Parathyroid adenoma (tissue), 2 donors: ENCODE results near the gene GPC1.

Experiments used
- H2AFZ ChIP-seq: fragments of 300-600 bp; sonication (generic); one replicate; pipeline ENCODE4 v1.7.0; 2017; ENCODE audit warnings: antibody characterized with exemption, mild to moderate bottlenecking
- H3K27ac ChIP-seq: fragments of 300-600 bp; sonication (generic); one replicate; pipeline ENCODE4 v1.7.0; 2017
- H3K27me3 ChIP-seq: fragments of 300-600 bp; sonication (generic); one replicate; pipeline ENCODE4 v1.7.0; 2017; ENCODE audit warnings: low read length; ENCODE audit not compliant: control insufficient read depth, insufficient read depth
- H3K36me3 ChIP-seq: fragments of 300-600 bp; sonication (generic); one replicate; pipeline ENCODE4 v1.7.0; 2017; ENCODE audit warnings: low read length; ENCODE audit not compliant: control insufficient read depth, insufficient read depth
- H3K4me1 ChIP-seq: fragments of 300-600 bp; sonication (generic); one replicate; pipeline ENCODE4 v1.7.0; 2017; ENCODE audit warnings: control low read depth
- H3K4me2 ChIP-seq: fragments of 300-600 bp; sonication (generic); one replicate; pipeline ENCODE4 v1.7.0; 2017; ENCODE audit warnings: low read length
- H3K4me3 ChIP-seq: fragments of 300-600 bp; sonication (generic); one replicate; pipeline ENCODE4 v1.7.0; 2017; ENCODE audit warnings: low read depth, low read length
- H3K79me2 ChIP-seq: fragments of 300-600 bp; sonication (generic); one replicate; pipeline ENCODE4 v1.7.0; 2017; ENCODE audit warnings: control low read depth
- H3K9ac ChIP-seq: fragments of 300-600 bp; sonication (generic); one replicate; pipeline ENCODE4 v1.7.0; 2017; ENCODE audit warnings: mild to moderate bottlenecking
- H3K9me3 ChIP-seq: fragments of 300-600 bp; sonication (generic); one replicate; pipeline ENCODE4 v1.7.0; 2017; ENCODE audit warnings: low read length; ENCODE audit not compliant: control insufficient read depth
- CTCF ChIP-seq: fragments of 300-600 bp; sonication (generic); IDR thresholded peaks from one replicate; pipeline ENCODE4 v1.7.0; 2017; ENCODE audit warnings: antibody characterized with exemption, mild to moderate bottlenecking
- donor health status: primary hyperparathyroidism.

Gene GPC1

GRCh38 chr2:240469239-240469636 is 33.8 kb downstream of the GPC1 start:
- no peaks in the 10 kb centered on the region for H3K36me3 ChIP-seq
- no peak overlapping the region for H3K27ac ChIP-seq
- H3K4me3 ChIP-seq = no peak overlapping the region
- no peak overlapping the region for H3K4me2 ChIP-seq
- no peaks in the 10 kb centered on the region for H3K4me1 ChIP-seq
- H3K27me3 ChIP-seq = no peaks in the 10 kb centered on the region
- H3K9me3 ChIP-seq = no peaks in the 10 kb centered on the region
- no peak overlapping the region for H2AFZ ChIP-seq
- no peak overlapping the region for H3K9ac ChIP-seq
- TF ChIP-seq CTCF = no peak
- H3K79me2 ChIP-seq = no peaks in the 10 kb centered on the region

- Histone ChIP-seq H3K36me3 (no peaks in the 10 kb centered on the region), H3K79me2 (no peaks in the 10 kb centered on the region), H2AFZ (no peak overlapping the region), H3K27ac (no peak overlapping the region), H3K4me2 (no peak overlapping the region), H3K4me3 (no peak overlapping the region), H3K4me1 (no peaks in the 10 kb centered on the region), H3K9me3 (no peaks in the 10 kb centered on the region), H3K27me3 (no peaks in the 10 kb centered on the region), H3K9ac (no peak overlapping the region)
- no peak for TF ChIP-seq CTCF
Measured at GRCh38 chr2:240469740-240470139, 34.3 kb downstream of the GPC1 start.

GRCh38 chr2:240472078-240472790 is 36.8 kb downstream of the GPC1 start:
- Histone ChIP-seq H3K9me3 (no peaks in the 10 kb centered on the region), H3K4me3 (no peak overlapping the region), H3K79me2 (no peaks in the 10 kb centered on the region), H3K9ac (no peak overlapping the region), H2AFZ (no peak overlapping the region), H3K36me3 (no peaks in the 10 kb centered on the region), H3K27me3 (no peaks in the 10 kb centered on the region), H3K27ac (no peak overlapping the region), H3K4me1 (no peaks in the 10 kb centered on the region), H3K4me2 (no peak overlapping the region)
- no peak for TF ChIP-seq CTCF

GRCh38 chr2:240473211-240473610 is 37.7 kb downstream of the GPC1 start:
- H2AFZ ChIP-seq = no peak overlapping the region
- TF ChIP-seq CTCF = no peak
- H3K27me3 ChIP-seq = no peaks in the 10 kb centered on the region
- no peaks in the 10 kb centered on the region for H3K79me2 ChIP-seq
- no peaks in the 10 kb centered on the region for H3K9me3 ChIP-seq
- no peak overlapping the region for H3K27ac ChIP-seq
- H3K4me3 ChIP-seq = no peak overlapping the region
- H3K9ac ChIP-seq = no peak overlapping the region
- no peaks in the 10 kb centered on the region for H3K36me3 ChIP-seq
- no peak overlapping the region for H3K4me2 ChIP-seq
- no peaks in the 10 kb centered on the region for H3K4me1 ChIP-seq

DNA sequence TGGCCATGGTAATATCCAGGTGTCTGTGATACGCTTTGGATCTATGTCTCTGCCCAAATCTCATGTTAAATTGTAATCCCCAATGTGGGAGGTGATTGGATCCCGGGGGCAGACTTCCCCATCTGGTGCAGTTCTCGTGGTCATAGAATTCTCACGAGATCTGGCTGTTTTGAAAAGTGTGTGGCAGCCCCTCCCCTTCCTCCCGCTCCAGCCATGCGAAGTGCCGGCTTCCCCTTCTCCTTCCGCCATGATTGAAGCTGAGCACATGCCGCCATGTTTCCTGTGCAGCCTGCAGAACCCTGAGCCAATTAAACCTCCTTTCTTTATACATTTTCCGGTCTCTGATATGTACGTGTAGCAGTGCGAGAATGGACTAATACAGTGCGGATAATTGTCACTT is 42.5 kb downstream of the GPC1 start:
- TF ChIP-seq CTCF = no peak
- Histone ChIP-seq H3K4me1 (no peaks in the 10 kb centered on the region), H2AFZ (no peak overlapping the region), H3K36me3 (no peaks in the 10 kb centered on the region), H3K27ac (no peak overlapping the region), H3K27me3 (no peaks in the 10 kb centered on the region), H3K4me2 (no peak overlapping the region), H3K9ac (no peak overlapping the region), H3K79me2 (no peaks in the 10 kb centered on the region), H3K9me3 (no peaks in the 10 kb centered on the region), H3K4me3 (no peak overlapping the region)
